GM12878 (cell line): ENCODE results near the gene TMEM135.
"Not testable (repeated sequence)": the region's sequence is repeated elsewhere in the genome, so short reads cannot be mapped to it uniquely, and the experiment has no call there.

Experiments used
- CTCF ChIP-seq, 3 experiments: IDR thresholded peaks in 2 of 3; conservative IDR thresholded peaks in 1 of 3; 2 replicates each; pipeline ENCODE4 v1.5.1; 2011; ENCODE audit warnings: low read depth in 3 of 3, low read length in 3 of 3, mild to moderate bottlenecking in 3 of 3, control low read depth in 2 of 3, moderate library complexity in 2 of 3, inconsistent platforms in 1 of 3, mixed read lengths in 1 of 3; ENCODE audit not compliant: control insufficient read depth in 2 of 3, insufficient read depth in 1 of 3; ENCODE audit errors: extremely low read depth in 1 of 3
- EZH2 ChIP-seq: IDR thresholded peaks from 2 replicates; pipeline ENCODE4 v1.6.1; 2012; ENCODE audit warnings: low read depth, mild to moderate bottlenecking, control low read depth, inconsistent platforms, low read length, borderline replicate concordance; ENCODE audit not compliant: control insufficient read depth
- HDAC6 ChIP-seq: fragments of 200-600 bp; sonication (generic); IDR thresholded peaks from one replicate; pipeline ENCODE4 v1.8.0; 2017; ENCODE audit warnings: antibody characterized with exemption; ENCODE audit not compliant: unreplicated experiment
- NFIC ChIP-seq: IDR thresholded peaks from 2 replicates; pipeline ENCODE4 v1.6.1; 2012; ENCODE audit warnings: low read depth, mild to moderate bottlenecking, inconsistent platforms, low read length, moderate library complexity
- NR2C2 ChIP-seq: IDR thresholded peaks from 2 replicates; pipeline ENCODE4 v1.6.1; 2011; ENCODE audit warnings: borderline replicate concordance, low read depth; ENCODE audit not compliant: control insufficient read depth, insufficient read length
- PAX5 ChIP-seq: IDR thresholded peaks from 2 replicates; pipeline ENCODE4 v1.6.1; 2011; ENCODE audit warnings: low read depth, low read length, borderline replicate concordance
- RAD21 ChIP-seq: IDR thresholded peaks from 2 replicates; pipeline ENCODE4 v1.6.1; 2011; ENCODE audit warnings: mild to moderate bottlenecking, low read depth, low read length, moderate library complexity; ENCODE audit not compliant: insufficient read depth
- ZNF274 ChIP-seq: IDR thresholded peaks from one replicate; pipeline ENCODE4 v1.8.0; 2011; ENCODE audit not compliant: insufficient read length, insufficient read depth

GRCh38 chr11:87105826-87106225 is 68.1 kb downstream of the TMEM135 start:
- TF ChIP-seq CTCF (IDR thresholded peaks at IDR 0.05 in 2 of 3, conservative IDR thresholded peaks at IDR 0.05 in 1 of 3; ENCODE audit: control insufficient read depth in 2 of 3, extremely low read depth in 1 of 3, insufficient read depth in 1 of 3, low read depth in 3 of 3, low read length in 3 of 3); NFIC; RAD21; HDAC6; EZH2; NR2C2; ZNF274; PAX5: not testable (repeated sequence)
